Upper lobe of right lung (tissue), 1 donor: ENCODE results near the gene WNT2B. TPM values are rescaled to one million over a fixed set of nuclear protein-coding genes. Genes with fewer than 3 reads are reported as not detected.

Experiments used
- microRNA-seq: library from miRNA; unstranded; fragments of <30 nt; microRNA quantifications from one replicate; pipeline ENCODE4 v1.2.0, GENCODE V29; 2020; ENCODE audit warnings: borderline microRNAs expressed
- total RNA-seq: library from RNA; stranded (reverse); fragmentation: NEBNext Ultra II Directional; extraction: Animal tissue kit (Norgen Biotek cat#: 25700); gene quantifications from one replicate; pipeline ENCODE4 v1.2.1, GENCODE V29; 2021
- donor health status: DM: no; HTN: yes; CAD: no; lungs with severe emphysema.

The WNT2B gene
- total RNA-seq, 1 donor from 2014 or later, result 8.5 TPM

Small RNAs within 50 kb of the gene (microRNA-seq; reads per million reads assigned to microRNA genes)
- gene MIR4256, result not detected

Other genes with a start within 250 kb of the WNT2B start
- gene CTTNBP2NL, start 112.8 kb upstream of the WNT2B start, total RNA-seq, result 59.4 TPM
- 27.2 TPM for gene ST7L, start 110.2 kb downstream of the WNT2B start, total RNA-seq
- gene CAPZA1, start 110.9 kb downstream of the WNT2B start, total RNA-seq, result 123 TPM
- 62.8 TPM for gene MOV10, start 165.7 kb downstream of the WNT2B start, total RNA-seq
- 150 TPM for gene RHOC, start 198.2 kb downstream of the WNT2B start, total RNA-seq
- gene PPM1J, start 206.4 kb downstream of the WNT2B start, total RNA-seq, result 0.32 TPM